CD14-positive monocyte (primary cell): Measurements from ENCODE around the gene BLTP3B. TPM values are rescaled to one million over a fixed set of nuclear protein-coding genes. Genes with fewer than 3 reads are reported as not detected.

ENCODE experiments used
- DNase-seq, 3 donors: peaks; one replicate each; pipeline ENCODE4 v3.0.0-alpha.2; 2011 to 2022
- H2AFZ ChIP-seq: 2 replicates; pipeline ENCODE4 v1.6.0; 2012; ENCODE audit warnings: mild to moderate bottlenecking, low read depth, low read length, inconsistent platforms; ENCODE audit not compliant: insufficient read depth, poor library complexity, severe bottlenecking
- H3K27ac ChIP-seq, 2 donors: 1 replicate in 1 of 2; 2 replicates in 1 of 2; pipeline ENCODE4 v1.5.1; 2012 to 2013; ENCODE audit warnings: low read length in 2 of 2, control low read depth in 1 of 2, inconsistent platforms in 1 of 2, low read depth in 1 of 2, mild to moderate bottlenecking in 1 of 2
- H3K27me3 ChIP-seq, 2 donors: one replicate each; pipeline versions ENCODE4 v1.6.0 to v1.6.1; 2011 to 2013; ENCODE audit warnings: low read length in 2 of 2; ENCODE audit not compliant: control insufficient read depth in 2 of 2, insufficient read depth in 2 of 2
- H3K36me3 ChIP-seq, 2 donors: replicated peaks in 1 of 2; 1 replicate in 1 of 2; 2 replicates in 1 of 2; pipeline versions ENCODE4 v1.5.1 to v1.6.1; 2012 to 2013; ENCODE audit warnings: low read length in 2 of 2, control low read depth in 1 of 2, inconsistent platforms in 1 of 2, mild to moderate bottlenecking in 1 of 2; ENCODE audit not compliant: insufficient read depth in 2 of 2, control insufficient read depth in 1 of 2
- H3K4me1 ChIP-seq, 2 donors: 1 replicate in 1 of 2; 2 replicates in 1 of 2; pipeline versions ENCODE4 v1.5.1 to v1.6.1; 2012 to 2013; ENCODE audit warnings: low read length in 2 of 2, control low read depth in 1 of 2, inconsistent platforms in 1 of 2, mild to moderate bottlenecking in 1 of 2, moderate library complexity in 1 of 2; ENCODE audit not compliant: insufficient read depth in 2 of 2, control insufficient read depth in 1 of 2
- H3K4me2 ChIP-seq: replicated peaks from 2 replicates; pipeline ENCODE3; 2012; ENCODE audit warnings: low read length, moderate library complexity, mild to moderate bottlenecking; ENCODE audit not compliant: poor library complexity, severe bottlenecking; ENCODE audit errors: extremely low read depth
- H3K4me3 ChIP-seq, 3 experiments: fragments of 200-600 bp in 1 of 3; sonication (generic) in 1 of 3; replicated peaks in 1 of 3; 1 replicate in 2 of 3; 2 replicates in 1 of 3; pipeline ENCODE4 v1.5.1; 2011 to 2013; ENCODE audit warnings: low read length in 3 of 3, mild to moderate bottlenecking in 3 of 3, control low read depth in 2 of 3, low read depth in 2 of 3, inconsistent platforms in 1 of 3, moderate library complexity in 1 of 3
- H3K79me2 ChIP-seq: 2 replicates; pipeline ENCODE4 v1.6.0; 2012; ENCODE audit warnings: mild to moderate bottlenecking, control low read depth, inconsistent platforms, low read length, moderate library complexity; ENCODE audit not compliant: insufficient read depth
- H3K9ac ChIP-seq: 2 replicates; pipeline ENCODE4 v1.6.0; 2017; ENCODE audit warnings: low read length, mild to moderate bottlenecking; ENCODE audit not compliant: insufficient read depth, poor library complexity, severe bottlenecking
- H3K9me3 ChIP-seq, 2 donors: replicated peaks in 1 of 2; 1 replicate in 1 of 2; 2 replicates in 1 of 2; pipeline versions ENCODE4 v1.5.1 to v1.6.1; 2012 to 2013; ENCODE audit warnings: low read length in 2 of 2, control low read depth in 1 of 2; ENCODE audit not compliant: control insufficient read depth in 1 of 2, insufficient read depth in 1 of 2
- H4K20me1 ChIP-seq: 2 replicates; pipeline ENCODE4 v1.6.0; 2012; ENCODE audit warnings: mild to moderate bottlenecking, low read length, control low read depth, moderate library complexity; ENCODE audit not compliant: insufficient read depth
- H3K27ac Mint-ChIP-seq, 7 donors: one replicate each; pipeline ENCODE4 v1.8.0; 2020; ENCODE audit warnings: mild to moderate bottlenecking in 7 of 7, mixed read lengths in 7 of 7, moderate library complexity in 6 of 7, inconsistent platforms in 2 of 7
- H3K27me3 Mint-ChIP-seq, 3 donors: one replicate each; pipeline ENCODE4 v1.8.0; 2021 to 2022; ENCODE audit warnings: low read depth in 3 of 3, mild to moderate bottlenecking in 3 of 3, mixed read lengths in 3 of 3, moderate library complexity in 3 of 3, inconsistent platforms in 1 of 3
- H3K36me3 Mint-ChIP-seq, 2 donors: one replicate each; pipeline ENCODE4 v1.8.0; 2020; ENCODE audit warnings: mixed read lengths in 2 of 2, inconsistent platforms in 1 of 2, mild to moderate bottlenecking in 1 of 2
- H3K4me1 Mint-ChIP-seq: one replicate; pipeline ENCODE4 v1.8.0; 2020; ENCODE audit warnings: mild to moderate bottlenecking, mixed read lengths
- H3K4me3 Mint-ChIP-seq, 2 donors: one replicate each; pipeline ENCODE4 v1.8.0; 2020; ENCODE audit warnings: mild to moderate bottlenecking in 2 of 2, mixed read lengths in 2 of 2, moderate library complexity in 1 of 2
- H3K9me3 Mint-ChIP-seq, 7 donors: one replicate each; pipeline ENCODE4 v1.8.0; 2020 to 2022; ENCODE audit warnings: mixed read lengths in 7 of 7, mild to moderate bottlenecking in 6 of 7, moderate library complexity in 6 of 7, inconsistent platforms in 2 of 7
- whole genome bisulfite sequencing: methylation state at CpG from one replicate; pipeline ENCODE4 v1.1.5; 2013; ENCODE audit warnings: missing lambda C conversion rate; ENCODE audit not compliant: insufficient coverage; 5-methylcytosine and 5-hydroxymethylcytosine counted together
- intact Hi-C, 2 donors: fragments of 100-400 bp; cut with micrococcal nuclease; formaldehyde crosslinking; loops; one replicate each; pipeline versions ENCODE4 v1.15.0 to v1.15.1; 2023
- polyA plus RNA-seq, 3 donors: library from polyadenylated mRNA; depleted of rRNA in 1 of 3; unstranded in 2 of 3; stranded (reverse) in 1 of 3; fragments of 300-500 nt in 2 of 3; fragments of >200 nt in 1 of 3; fragmentation: Illumina TruSeq in 2 of 3; gene quantifications; 1 replicate in 2 of 3; 2 replicates in 1 of 3; pipeline ENCODE4 v1.2.3, GENCODE V29; 2012 to 2021
- TF ChIP-seq, protein P1 (sequence below): fragments of 200-600 bp; IDR thresholded peaks from one replicate; pipeline ENCODE4 v1.8.0; 2022; ENCODE audit warnings: antibody characterized with exemption, mild to moderate bottlenecking

BLTP3B gene
- polyA plus RNA-seq, 3 donors, result 22.0 to 42.5 (median 33.4) TPM

DNA sequence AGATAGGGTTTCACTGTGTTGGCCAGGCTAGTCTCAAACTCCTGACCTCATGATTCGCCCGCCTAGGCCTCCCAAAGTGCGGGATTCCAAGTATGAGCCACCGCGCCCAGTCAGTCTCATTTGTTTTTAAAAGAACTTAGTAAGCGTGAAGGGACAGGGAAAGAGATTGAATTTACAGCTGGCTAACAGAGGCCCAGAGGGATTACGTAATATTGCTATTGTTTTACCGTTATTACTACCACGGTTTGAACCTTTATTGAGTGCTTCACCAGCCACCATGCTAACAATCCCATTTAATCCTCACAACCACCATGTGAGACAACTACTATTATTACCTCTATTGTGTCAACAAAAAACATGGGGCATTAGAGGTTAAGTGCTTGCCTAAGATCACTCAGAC is 26.7 kb upstream of the BLTP3B start:
- WGBS, result 97% methylated on average over 6 of the region's 9 CpGs
- peaks cover 0 to 2% (median 1%) of the 10 kb centered on the region in 3 donors for H3K27me3 Mint-ChIP-seq
- TF ChIP-seq, protein P1, sequence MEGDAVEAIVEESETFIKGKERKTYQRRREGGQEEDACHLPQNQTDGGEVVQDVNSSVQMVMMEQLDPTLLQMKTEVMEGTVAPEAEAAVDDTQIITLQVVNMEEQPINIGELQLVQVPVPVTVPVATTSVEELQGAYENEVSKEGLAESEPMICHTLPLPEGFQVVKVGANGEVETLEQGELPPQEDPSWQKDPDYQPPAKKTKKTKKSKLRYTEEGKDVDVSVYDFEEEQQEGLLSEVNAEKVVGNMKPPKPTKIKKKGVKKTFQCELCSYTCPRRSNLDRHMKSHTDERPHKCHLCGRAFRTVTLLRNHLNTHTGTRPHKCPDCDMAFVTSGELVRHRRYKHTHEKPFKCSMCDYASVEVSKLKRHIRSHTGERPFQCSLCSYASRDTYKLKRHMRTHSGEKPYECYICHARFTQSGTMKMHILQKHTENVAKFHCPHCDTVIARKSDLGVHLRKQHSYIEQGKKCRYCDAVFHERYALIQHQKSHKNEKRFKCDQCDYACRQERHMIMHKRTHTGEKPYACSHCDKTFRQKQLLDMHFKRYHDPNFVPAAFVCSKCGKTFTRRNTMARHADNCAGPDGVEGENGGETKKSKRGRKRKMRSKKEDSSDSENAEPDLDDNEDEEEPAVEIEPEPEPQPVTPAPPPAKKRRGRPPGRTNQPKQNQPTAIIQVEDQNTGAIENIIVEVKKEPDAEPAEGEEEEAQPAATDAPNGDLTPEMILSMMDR, result no peak

DNA sequence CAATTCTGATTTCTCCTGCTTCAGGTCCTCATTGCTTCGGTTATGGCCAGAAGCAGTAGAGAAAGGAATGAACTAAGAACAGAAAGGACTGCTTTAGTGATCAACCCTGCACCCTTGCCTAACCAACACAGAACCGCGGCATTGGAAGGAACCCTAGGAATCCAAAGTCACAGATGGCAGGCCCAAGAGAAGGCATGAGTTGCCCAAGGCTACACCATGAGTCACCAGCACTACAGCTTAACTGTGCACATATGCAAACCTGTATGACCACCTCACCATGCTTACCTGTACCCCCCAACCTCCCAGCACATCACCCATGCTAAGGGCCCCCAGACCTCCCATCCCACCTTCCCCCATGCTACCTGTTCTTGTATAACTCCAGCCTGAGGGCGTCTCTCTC is 25.9 kb upstream of the BLTP3B start:
- peaks cover 0 to 7% (median 3%) of the 10 kb centered on the region in 7 donors for H3K9me3 Mint-ChIP-seq
- Histone ChIP-seq H3K27me3 (no peaks in the 10 kb centered on the region), H4K20me1 (no peaks in the 10 kb centered on the region), H3K9ac (no peak overlapping the region), H3K27ac (no peak overlapping the region), H3K4me3 (no peak overlapping the region), H3K79me2 (no peaks in the 10 kb centered on the region), H3K9me3 (peaks cover 0 to 9% of the 10 kb centered on the region in 2 donors), H2AFZ (no peak overlapping the region), H3K36me3 (no peaks in the 10 kb centered on the region), H3K4me2 (no peak overlapping the region), H3K4me1 (peaks cover 8% of the 10 kb centered on the region in 2 donors)
- TF ChIP-seq, protein P1, result no peak
- 100% methylated on average over 1 of the region's 4 CpGs for WGBS
- H3K4me3 Mint-ChIP-seq, result no peak overlapping the region
- peaks cover 0 to 2% (median 2%) of the 10 kb centered on the region in 3 donors for H3K27me3 Mint-ChIP-seq
- peak overlapping the region in 1 of 7 donors; percentile 36 for H3K27ac Mint-ChIP-seq
- H3K36me3 Mint-ChIP-seq, result peaks cover 0 to 2% of the 10 kb centered on the region in 2 donors
- DNase-seq, result no peak
- intact Hi-C loops, result no loop called here
- peaks cover 9% of the 10 kb centered on the region for H3K4me1 Mint-ChIP-seq

More for the DNA sequence above, 26.7 kb upstream of the BLTP3B start:
- Histone ChIP-seq H3K27ac (no peak overlapping the region), H4K20me1 (no peaks in the 10 kb centered on the region), H3K4me2 (no peak overlapping the region), H3K9me3 (peaks cover 0 to 9% of the 10 kb centered on the region in 2 donors), H3K36me3 (no peaks in the 10 kb centered on the region), H3K79me2 (no peaks in the 10 kb centered on the region), H3K27me3 (no peaks in the 10 kb centered on the region), H2AFZ (no peak overlapping the region), H3K4me3 (no peak overlapping the region), H3K4me1 (peaks cover 0 to under 1% of the 10 kb centered on the region in 2 donors), H3K9ac (no peak overlapping the region)
- Mint-ChIP-seq H3K27ac (no peak overlapping the region), H3K4me3 (no peak overlapping the region), H3K9me3 (peaks cover 0 to 7% (median 3%) of the 10 kb centered on the region in 7 donors), H3K4me1 (peaks cover 1% of the 10 kb centered on the region), H3K36me3 (peaks cover 0 to 2% of the 10 kb centered on the region in 2 donors)
- intact Hi-C loops, result no loop called here
- no peak for DNase-seq
